ENCODE results near the gene PGAM2. TPM values are rescaled to one million over a fixed set of nuclear protein-coding genes. Genes with fewer than 3 reads are reported as not detected.

The PGAM2 gene
- total and polyA plus RNA-seq, 8 donors = 0.92 to 5.8 (median 3.7) TPM; not detected in 4

GRCh38 chr7:44095781-44096180 is 30.4 kb upstream of the PGAM2 start:
- Histone ChIP-seq H3K9me3 (no peaks in the 10 kb centered on the region), H3K27ac (no peak overlapping the region), H3K27me3 (no peaks in the 10 kb centered on the region), H3K36me3 (no peaks in the 10 kb centered on the region), H3K4me1 (peaks cover 0 to 10% (median 4%) of the 10 kb centered on the region in 4 donors), H3K4me3 (no peak overlapping the region)
- no peak for DNase-seq
- intact Hi-C loops (cut with DNase I; ENCODE audit: low total_unique reads) = no loop called here
- 81 to 91% (median 89%) methylated on average over 1 to 3 of the region's 3 CpGs for WGBS, 5 donors
- TF ChIP-seq POLR2A (IDR thresholded peaks at IDR 0.05) (no peak), EP300 (IDR thresholded peaks at IDR 0.05) (no peak), POLR2AphosphoS5 (IDR thresholded peaks at IDR 0.05) (no peak)
- TF ChIP-seq, protein P1, sequence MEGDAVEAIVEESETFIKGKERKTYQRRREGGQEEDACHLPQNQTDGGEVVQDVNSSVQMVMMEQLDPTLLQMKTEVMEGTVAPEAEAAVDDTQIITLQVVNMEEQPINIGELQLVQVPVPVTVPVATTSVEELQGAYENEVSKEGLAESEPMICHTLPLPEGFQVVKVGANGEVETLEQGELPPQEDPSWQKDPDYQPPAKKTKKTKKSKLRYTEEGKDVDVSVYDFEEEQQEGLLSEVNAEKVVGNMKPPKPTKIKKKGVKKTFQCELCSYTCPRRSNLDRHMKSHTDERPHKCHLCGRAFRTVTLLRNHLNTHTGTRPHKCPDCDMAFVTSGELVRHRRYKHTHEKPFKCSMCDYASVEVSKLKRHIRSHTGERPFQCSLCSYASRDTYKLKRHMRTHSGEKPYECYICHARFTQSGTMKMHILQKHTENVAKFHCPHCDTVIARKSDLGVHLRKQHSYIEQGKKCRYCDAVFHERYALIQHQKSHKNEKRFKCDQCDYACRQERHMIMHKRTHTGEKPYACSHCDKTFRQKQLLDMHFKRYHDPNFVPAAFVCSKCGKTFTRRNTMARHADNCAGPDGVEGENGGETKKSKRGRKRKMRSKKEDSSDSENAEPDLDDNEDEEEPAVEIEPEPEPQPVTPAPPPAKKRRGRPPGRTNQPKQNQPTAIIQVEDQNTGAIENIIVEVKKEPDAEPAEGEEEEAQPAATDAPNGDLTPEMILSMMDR (IDR thresholded peaks at IDR 0.05) = no peak

DNA sequence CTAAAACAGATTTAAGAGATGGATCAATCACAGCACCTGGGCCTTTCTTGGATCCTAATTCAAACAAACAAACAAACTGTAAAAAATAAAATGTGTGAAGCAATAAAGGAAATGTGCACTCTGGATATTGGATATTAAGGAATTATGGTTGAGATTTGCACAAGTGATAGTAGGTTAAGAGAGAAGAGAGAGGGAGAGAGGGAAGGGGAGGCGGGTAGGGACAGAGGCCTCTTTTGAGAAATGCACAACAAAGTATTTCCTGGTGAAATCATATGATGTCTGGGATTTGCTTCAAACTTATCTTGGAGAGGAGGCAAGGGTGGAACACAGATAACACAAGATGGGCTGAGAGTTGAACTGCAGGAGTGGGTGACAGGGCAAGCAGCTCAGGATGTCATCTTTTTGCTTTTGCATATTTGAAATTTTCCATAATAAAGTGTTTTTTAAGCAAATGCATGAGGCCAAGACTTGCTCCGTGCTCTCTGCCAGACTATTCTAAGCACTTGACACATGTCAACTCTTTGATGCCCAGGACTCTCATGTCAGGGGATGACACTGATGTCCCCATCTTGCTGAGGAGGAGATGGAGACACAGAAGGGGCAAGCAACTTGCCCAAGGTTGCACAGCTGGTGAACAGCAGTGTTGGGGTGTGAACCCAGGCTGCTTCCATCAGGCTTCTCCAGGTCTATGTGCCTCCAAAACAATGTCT is 29.7 kb upstream of the PGAM2 start:
- H3K9me3 ChIP-seq = no peaks in the 10 kb centered on the region
- peak overlapping the region in 1 of 5 donors; percentile 40 for H3K27ac ChIP-seq
- no peaks in the 10 kb centered on the region for H3K27me3 ChIP-seq
- TF ChIP-seq, protein P1 (IDR thresholded peaks at IDR 0.05) = no peak
- no peak for TF ChIP-seq POLR2A (IDR thresholded peaks at IDR 0.05)
- TF ChIP-seq EP300 (IDR thresholded peaks at IDR 0.05) = no peak
- no peak for TF ChIP-seq POLR2AphosphoS5 (IDR thresholded peaks at IDR 0.05)
- intact Hi-C loops (cut with DNase I; ENCODE audit: low total_unique reads) = no loop called here
- no peak overlapping the region for H3K4me3 ChIP-seq
- H3K36me3 ChIP-seq = no peaks in the 10 kb centered on the region
- no peak for DNase-seq
- 53 to 79% (median 67%) methylated on average over 2 of the region's 2 CpGs for whole genome bisulfite sequencing, 5 donors
- peaks cover 0 to 15% (median 7%) of the 10 kb centered on the region in 4 donors for H3K4me1 ChIP-seq

GRCh38 chr7:44094365-44094764 is 29.0 kb upstream of the PGAM2 start:
- Histone ChIP-seq H3K27me3 (no peaks in the 10 kb centered on the region), H3K9me3 (no peaks in the 10 kb centered on the region), H3K4me3 (no peak overlapping the region), H3K27ac (peak overlapping the region in 1 of 5 donors; percentile 40), H3K36me3 (no peaks in the 10 kb centered on the region), H3K4me1 (peaks cover 0 to 18% (median 8%) of the 10 kb centered on the region in 4 donors)
- intact Hi-C loops (cut with DNase I; ENCODE audit: low total_unique reads) = no loop called here
- DNase-seq = no peak
- TF ChIP-seq, protein P1 (IDR thresholded peaks at IDR 0.05) = no peak
- no peak for TF ChIP-seq POLR2A (IDR thresholded peaks at IDR 0.05)
- TF ChIP-seq EP300 (IDR thresholded peaks at IDR 0.05) = no peak
- no peak for TF ChIP-seq POLR2AphosphoS5 (IDR thresholded peaks at IDR 0.05)
- 39 to 75% (median 61%) methylated on average over 2 of the region's 2 CpGs for WGBS, 5 donors

DNA sequence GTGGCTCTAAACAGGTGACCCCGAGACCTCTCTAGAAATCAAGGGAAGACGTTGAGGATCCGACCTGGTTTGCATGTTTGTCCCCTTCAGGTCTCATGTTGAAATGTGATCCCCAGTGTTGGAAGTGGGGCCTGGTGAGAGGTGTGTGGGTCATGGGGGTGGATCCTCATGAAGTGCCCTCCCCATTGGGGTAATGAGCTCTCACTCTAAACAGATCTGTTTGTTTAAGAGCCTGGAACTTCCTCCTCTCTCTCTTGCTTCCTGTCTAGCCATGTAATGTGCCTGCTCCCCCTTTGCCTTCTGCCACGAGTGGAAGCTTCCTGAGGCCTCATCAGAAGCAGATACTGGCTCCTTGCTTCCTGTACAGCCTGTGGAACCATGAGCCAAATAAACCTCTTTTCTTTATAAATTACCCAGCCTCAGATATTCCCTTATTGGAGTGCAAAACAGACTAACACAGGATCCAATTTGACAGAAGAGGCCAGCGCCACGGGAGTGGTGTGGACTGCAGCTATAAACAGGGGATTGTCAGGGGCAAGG is 27.8 kb upstream of the PGAM2 start:
- H3K4me3 ChIP-seq = no peak overlapping the region
- intact Hi-C loops (cut with DNase I; ENCODE audit: low total_unique reads) = no loop called here
- peaks cover 0 to 25% (median 13%) of the 10 kb centered on the region in 4 donors for H3K4me1 ChIP-seq
- DNase-seq = no peak
- WGBS, 5 donors = 72 to 81% (median 77%) methylated on average over 6 of the region's 6 CpGs
- H3K36me3 ChIP-seq = no peaks in the 10 kb centered on the region
- no peaks in the 10 kb centered on the region for H3K27me3 ChIP-seq
- no peak for TF ChIP-seq POLR2A (IDR thresholded peaks at IDR 0.05)
- no peak for TF ChIP-seq EP300 (IDR thresholded peaks at IDR 0.05)
- TF ChIP-seq POLR2AphosphoS5 (IDR thresholded peaks at IDR 0.05) = no peak
- TF ChIP-seq, protein P1 (IDR thresholded peaks at IDR 0.05) = no peak
- H3K9me3 ChIP-seq = no peaks in the 10 kb centered on the region
- H3K27ac ChIP-seq = no peak overlapping the region
